LNCAP (cell line): ENCODE results near the gene PEX5L.

Experiments
- TF ChIP-seq, protein P1 (sequence below): fragments of 450-650 bp; IDR thresholded peaks from 2 replicates; pipeline ENCODE4 v1.5.1; 2017; ENCODE audit warnings: mild to moderate bottlenecking

PEX5L gene

GRCh38 chr3:179961703-179962078, 75.0 kb downstream of the PEX5L start:
- TF ChIP-seq, protein P1, sequence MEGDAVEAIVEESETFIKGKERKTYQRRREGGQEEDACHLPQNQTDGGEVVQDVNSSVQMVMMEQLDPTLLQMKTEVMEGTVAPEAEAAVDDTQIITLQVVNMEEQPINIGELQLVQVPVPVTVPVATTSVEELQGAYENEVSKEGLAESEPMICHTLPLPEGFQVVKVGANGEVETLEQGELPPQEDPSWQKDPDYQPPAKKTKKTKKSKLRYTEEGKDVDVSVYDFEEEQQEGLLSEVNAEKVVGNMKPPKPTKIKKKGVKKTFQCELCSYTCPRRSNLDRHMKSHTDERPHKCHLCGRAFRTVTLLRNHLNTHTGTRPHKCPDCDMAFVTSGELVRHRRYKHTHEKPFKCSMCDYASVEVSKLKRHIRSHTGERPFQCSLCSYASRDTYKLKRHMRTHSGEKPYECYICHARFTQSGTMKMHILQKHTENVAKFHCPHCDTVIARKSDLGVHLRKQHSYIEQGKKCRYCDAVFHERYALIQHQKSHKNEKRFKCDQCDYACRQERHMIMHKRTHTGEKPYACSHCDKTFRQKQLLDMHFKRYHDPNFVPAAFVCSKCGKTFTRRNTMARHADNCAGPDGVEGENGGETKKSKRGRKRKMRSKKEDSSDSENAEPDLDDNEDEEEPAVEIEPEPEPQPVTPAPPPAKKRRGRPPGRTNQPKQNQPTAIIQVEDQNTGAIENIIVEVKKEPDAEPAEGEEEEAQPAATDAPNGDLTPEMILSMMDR = no peak

GRCh38 chr3:179961071-179961702, 75.5 kb downstream of the PEX5L start:
- TF ChIP-seq, protein P1 = no peak

- TF ChIP-seq, protein P1 = no peak
Observed at GRCh38 chr3:179958759-179959158, 78.0 kb downstream of the PEX5L start.

GRCh38 chr3:179958143-179958542, 78.6 kb downstream of the PEX5L start:
- TF ChIP-seq, protein P1 = no peak

DNA sequence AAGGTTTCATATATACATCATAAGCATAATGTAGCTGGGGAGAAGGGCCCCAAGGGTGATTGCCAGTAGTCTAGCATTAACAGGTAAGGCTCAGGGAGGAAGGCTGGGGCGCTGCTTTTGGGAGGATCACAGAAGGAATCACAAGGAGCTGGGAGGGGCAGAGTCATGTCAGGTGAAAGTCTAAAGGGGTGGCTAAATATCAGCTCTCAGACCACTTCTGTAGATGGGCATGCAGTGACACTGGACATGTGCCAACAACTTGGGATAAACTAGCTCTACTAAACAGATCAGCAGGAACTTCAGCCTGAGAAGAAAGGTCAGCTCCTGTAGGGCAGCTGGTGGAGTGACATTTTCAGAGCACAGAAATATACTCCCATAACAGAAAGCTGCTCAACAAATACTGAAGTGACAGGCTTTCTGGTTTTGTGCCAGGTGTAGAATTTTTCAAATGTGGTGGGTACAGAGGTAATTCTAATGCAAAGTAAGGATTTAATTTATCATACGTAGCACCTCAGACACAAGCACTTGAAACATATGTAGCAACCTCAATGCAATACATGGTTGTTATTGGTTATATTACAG, 79.4 kb downstream of the PEX5L start:
- TF ChIP-seq, protein P1 = no peak

DNA sequence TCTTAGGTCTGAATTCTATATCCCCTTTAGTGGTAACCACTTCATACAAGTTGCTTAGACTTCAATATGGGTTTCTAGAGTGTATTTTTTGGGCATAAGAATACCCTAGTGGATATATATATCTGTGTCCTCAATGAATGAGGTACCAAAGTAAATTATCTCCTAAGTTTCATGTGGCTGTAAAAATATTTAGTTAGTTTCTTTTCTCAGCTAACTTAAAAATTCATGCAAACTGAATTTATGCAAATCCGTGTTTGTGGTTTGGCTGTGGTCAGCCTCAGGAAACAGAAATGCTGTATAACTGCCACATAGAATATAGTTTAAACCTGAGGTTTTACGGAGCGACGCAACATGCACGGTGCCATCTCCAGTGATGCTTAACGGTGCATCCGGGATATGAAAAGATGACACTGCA, 80.3 kb downstream of the PEX5L start:
- TF ChIP-seq, protein P1 = no peak

- TF ChIP-seq, protein P1 = no peak
Observed at GRCh38 chr3:179955809-179956208, 80.9 kb downstream of the PEX5L start.

DNA sequence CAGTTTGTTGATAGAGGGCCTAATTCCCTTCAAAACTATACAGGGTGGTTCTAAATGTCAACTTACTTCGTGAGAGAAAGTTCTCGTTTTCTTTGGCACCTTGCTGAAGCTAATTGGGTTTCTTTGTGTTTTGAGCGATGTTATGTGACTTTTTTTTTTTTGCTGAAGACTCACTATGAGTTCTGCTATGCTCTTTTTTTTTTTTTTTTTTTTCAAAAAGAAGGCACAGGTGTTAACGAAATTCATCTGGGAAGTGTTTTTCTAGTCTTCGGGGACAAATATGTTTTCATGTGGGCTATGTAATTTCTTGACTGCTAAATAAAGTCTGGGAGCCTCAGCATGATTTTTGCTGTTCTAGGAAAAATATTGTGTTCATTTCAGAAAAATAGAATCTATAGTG, 81.5 kb downstream of the PEX5L start:
- TF ChIP-seq, protein P1 = no peak
